ENCODE results near the gene ZNF100.

The ZNF100 gene

DNA sequence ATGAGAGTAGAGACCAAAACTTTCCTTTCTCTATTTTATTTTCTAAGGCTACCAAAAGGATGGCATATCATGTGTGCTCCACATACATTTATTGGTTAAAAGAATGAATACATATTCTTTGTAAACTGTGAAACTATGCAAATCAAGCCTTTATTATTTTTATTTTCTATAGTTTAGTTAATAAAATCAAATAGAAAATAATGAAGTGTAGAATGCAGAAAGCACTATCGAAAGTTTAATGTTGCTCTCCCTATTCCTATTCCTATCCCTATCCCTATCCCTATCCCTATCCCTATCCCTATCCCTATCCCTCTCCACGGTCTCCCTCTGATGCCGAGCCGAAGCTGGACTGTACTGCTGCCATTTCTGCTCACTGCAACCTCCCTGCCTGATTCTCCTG is 60.3 kb downstream of the ZNF100 start:
- no peak overlapping the region for H3K9ac ChIP-seq (ENCODE audit: low read depth in 1 of 2, low read length in 2 of 2)
- H3K27ac ChIP-seq (ENCODE audit: low read depth in 2 of 2, low read length in 2 of 2): no peak overlapping the region
- no peaks in the 10 kb centered on the region for H3K4me1 ChIP-seq (ENCODE audit: control insufficient read depth in 2 of 2, insufficient read depth in 2 of 2, low read length in 2 of 2)
- no peaks in the 10 kb centered on the region for H3K9me3 ChIP-seq (ENCODE audit: control insufficient read depth in 2 of 2, low read length in 2 of 2)
- H3K36me3 ChIP-seq (ENCODE audit: control insufficient read depth in 2 of 2, insufficient read depth in 2 of 2, low read length in 2 of 2): no peaks in the 10 kb centered on the region
- no peaks in the 10 kb centered on the region for H3K27me3 ChIP-seq (ENCODE audit: control insufficient read depth in 2 of 2, insufficient read depth in 2 of 2, low read length in 2 of 2)
- H3K4me3 ChIP-seq (ENCODE audit: low read length in 2 of 2): no peak overlapping the region

DNA sequence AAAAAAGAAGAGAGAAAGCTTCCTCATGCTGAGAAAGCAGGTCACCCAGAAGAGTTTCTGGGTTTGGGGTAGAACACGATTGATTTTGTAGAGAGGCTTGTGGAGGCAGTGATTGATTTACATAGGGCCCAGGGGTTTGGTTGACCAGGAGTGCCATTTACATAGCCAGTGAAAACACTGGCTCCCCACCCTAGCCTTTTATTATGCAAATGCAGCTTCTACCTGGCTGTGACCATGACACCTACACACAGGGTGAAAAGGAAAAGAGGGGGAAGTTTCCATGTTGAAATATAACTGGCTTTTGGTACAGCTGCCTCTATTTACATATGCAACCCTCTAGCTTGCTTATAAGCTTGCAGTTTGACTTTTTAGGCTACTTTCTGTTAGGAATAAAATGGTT is 62.0 kb downstream of the ZNF100 start:
- H3K4me1 ChIP-seq (ENCODE audit: control insufficient read depth in 2 of 2, insufficient read depth in 2 of 2, low read length in 2 of 2): no peaks in the 10 kb centered on the region
- H3K4me3 ChIP-seq (ENCODE audit: low read length in 2 of 2): no peak overlapping the region
- no peak overlapping the region for H3K27ac ChIP-seq (ENCODE audit: low read depth in 2 of 2, low read length in 2 of 2)
- no peak overlapping the region for H3K9ac ChIP-seq (ENCODE audit: low read depth in 1 of 2, low read length in 2 of 2)
- H3K9me3 ChIP-seq (ENCODE audit: control insufficient read depth in 2 of 2, low read length in 2 of 2): no peaks in the 10 kb centered on the region
- no peaks in the 10 kb centered on the region for H3K27me3 ChIP-seq (ENCODE audit: control insufficient read depth in 2 of 2, insufficient read depth in 2 of 2, low read length in 2 of 2)
- H3K36me3 ChIP-seq (ENCODE audit: control insufficient read depth in 2 of 2, insufficient read depth in 2 of 2, low read length in 2 of 2): no peaks in the 10 kb centered on the region

DNA sequence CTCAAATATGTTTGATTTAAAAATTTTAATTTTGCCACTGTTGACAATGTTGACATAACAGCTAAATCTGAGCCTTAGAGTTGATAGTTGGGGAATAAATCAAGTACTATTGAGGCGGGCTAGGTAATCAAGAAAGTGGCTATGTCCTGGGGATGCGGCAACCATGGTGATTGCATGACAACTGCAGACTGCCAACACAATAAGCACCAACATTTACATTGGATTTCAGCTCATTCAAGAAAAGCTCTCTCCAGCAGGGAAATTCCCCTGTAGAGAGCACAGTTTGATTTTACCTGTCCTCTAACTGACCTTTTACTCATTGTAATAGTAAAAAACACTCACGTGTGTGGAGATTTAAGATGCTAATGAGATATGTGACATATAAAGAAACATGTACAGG is 63.1 kb downstream of the ZNF100 start:
- Histone ChIP-seq H3K4me3 (ENCODE audit: low read length in 2 of 2) (no peak overlapping the region), H3K27me3 (ENCODE audit: control insufficient read depth in 2 of 2, insufficient read depth in 2 of 2, low read length in 2 of 2) (no peaks in the 10 kb centered on the region), H3K9me3 (ENCODE audit: control insufficient read depth in 2 of 2, low read length in 2 of 2) (no peaks in the 10 kb centered on the region), H3K9ac (ENCODE audit: low read depth in 1 of 2, low read length in 2 of 2) (no peak overlapping the region), H3K4me1 (ENCODE audit: control insufficient read depth in 2 of 2, insufficient read depth in 2 of 2, low read length in 2 of 2) (no peaks in the 10 kb centered on the region), H3K36me3 (ENCODE audit: control insufficient read depth in 2 of 2, insufficient read depth in 2 of 2, low read length in 2 of 2) (no peaks in the 10 kb centered on the region), H3K27ac (ENCODE audit: low read depth in 2 of 2, low read length in 2 of 2) (no peak overlapping the region)

DNA sequence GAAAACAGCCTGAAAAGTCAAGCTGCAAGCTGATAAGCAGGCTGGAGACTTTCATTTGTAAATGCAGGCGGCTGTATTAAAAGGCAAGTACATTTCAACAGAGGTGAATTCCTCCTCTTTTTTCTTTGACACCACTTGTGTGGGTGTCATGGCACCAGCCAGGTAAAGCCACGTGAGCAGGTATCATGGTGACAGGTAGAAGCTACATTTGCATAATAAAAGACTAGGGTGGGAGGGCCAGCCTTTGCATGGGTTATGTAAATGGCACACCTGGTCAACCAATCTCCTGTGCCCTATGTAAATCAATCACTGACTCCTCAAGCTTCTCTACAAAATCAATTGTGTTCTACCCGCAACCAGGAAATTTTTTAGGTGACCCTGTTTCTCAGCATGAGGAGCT is 68.2 kb downstream of the ZNF100 start:
- Histone ChIP-seq H3K36me3 (ENCODE audit: control insufficient read depth in 2 of 2, insufficient read depth in 2 of 2, low read length in 2 of 2) (no peaks in the 10 kb centered on the region), H3K4me3 (ENCODE audit: low read length in 2 of 2) (no peak overlapping the region), H3K27ac (ENCODE audit: low read depth in 2 of 2, low read length in 2 of 2) (no peak overlapping the region), H3K9ac (ENCODE audit: low read depth in 1 of 2, low read length in 2 of 2) (no peak overlapping the region), H3K27me3 (ENCODE audit: control insufficient read depth in 2 of 2, insufficient read depth in 2 of 2, low read length in 2 of 2) (no peaks in the 10 kb centered on the region), H3K9me3 (ENCODE audit: control insufficient read depth in 2 of 2, low read length in 2 of 2) (no peaks in the 10 kb centered on the region), H3K4me1 (ENCODE audit: control insufficient read depth in 2 of 2, insufficient read depth in 2 of 2, low read length in 2 of 2) (no peaks in the 10 kb centered on the region)

DNA sequence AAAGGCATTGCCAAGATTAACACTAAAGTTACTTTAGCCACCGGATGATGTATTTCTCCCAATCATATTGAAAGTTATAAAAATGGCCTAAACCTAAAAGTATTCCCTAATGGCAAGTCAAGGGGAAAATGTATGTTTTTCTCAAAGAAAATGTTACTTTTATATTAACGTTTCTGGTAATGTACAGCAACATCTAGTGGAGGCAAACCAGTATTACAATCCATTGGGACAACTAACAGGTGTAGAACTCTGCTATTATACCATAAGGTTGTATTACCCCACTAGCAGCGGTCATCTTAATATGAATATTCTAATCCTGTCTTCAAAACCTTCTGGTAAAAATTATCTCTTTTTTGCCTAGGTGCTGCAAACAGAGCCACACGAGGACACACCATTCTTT is 69.2 kb downstream of the ZNF100 start:
- no peak overlapping the region for H3K27ac ChIP-seq (ENCODE audit: low read depth in 2 of 2, low read length in 2 of 2)
- H3K36me3 ChIP-seq (ENCODE audit: control insufficient read depth in 2 of 2, insufficient read depth in 2 of 2, low read length in 2 of 2): no peaks in the 10 kb centered on the region
- H3K4me3 ChIP-seq (ENCODE audit: low read length in 2 of 2): no peak overlapping the region
- H3K9me3 ChIP-seq (ENCODE audit: control insufficient read depth in 2 of 2, low read length in 2 of 2): no peaks in the 10 kb centered on the region
- no peaks in the 10 kb centered on the region for H3K4me1 ChIP-seq (ENCODE audit: control insufficient read depth in 2 of 2, insufficient read depth in 2 of 2, low read length in 2 of 2)
- H3K27me3 ChIP-seq (ENCODE audit: control insufficient read depth in 2 of 2, insufficient read depth in 2 of 2, low read length in 2 of 2): no peaks in the 10 kb centered on the region
- no peak overlapping the region for H3K9ac ChIP-seq (ENCODE audit: low read depth in 1 of 2, low read length in 2 of 2)

DNA sequence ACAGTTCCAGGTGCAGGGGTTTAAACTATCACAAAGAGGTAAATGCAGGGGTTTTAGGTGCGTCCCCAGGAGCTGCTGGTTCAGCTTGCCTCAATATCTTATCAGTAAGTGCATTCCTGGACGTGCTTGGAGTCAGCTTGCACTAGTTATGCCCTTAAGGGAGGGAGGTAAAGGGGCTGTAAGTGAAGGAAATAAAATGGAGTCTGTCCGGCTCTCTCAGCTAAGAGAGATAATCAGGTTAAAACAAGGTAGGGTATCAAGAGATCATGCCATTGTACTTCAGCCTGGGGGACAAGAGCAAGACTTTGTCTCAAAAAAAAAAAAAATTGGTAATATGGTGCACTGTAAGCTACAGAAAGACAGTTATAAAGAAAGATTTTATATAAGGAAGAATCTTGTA is 69.7 kb downstream of the ZNF100 start:
- no peak overlapping the region for H3K4me3 ChIP-seq (ENCODE audit: low read length in 2 of 2)
- H3K27me3 ChIP-seq (ENCODE audit: control insufficient read depth in 2 of 2, insufficient read depth in 2 of 2, low read length in 2 of 2): no peaks in the 10 kb centered on the region
- no peak overlapping the region for H3K9ac ChIP-seq (ENCODE audit: low read depth in 1 of 2, low read length in 2 of 2)
- no peaks in the 10 kb centered on the region for H3K9me3 ChIP-seq (ENCODE audit: control insufficient read depth in 2 of 2, low read length in 2 of 2)
- no peaks in the 10 kb centered on the region for H3K36me3 ChIP-seq (ENCODE audit: control insufficient read depth in 2 of 2, insufficient read depth in 2 of 2, low read length in 2 of 2)
- H3K4me1 ChIP-seq (ENCODE audit: control insufficient read depth in 2 of 2, insufficient read depth in 2 of 2, low read length in 2 of 2): no peaks in the 10 kb centered on the region
- H3K27ac ChIP-seq (ENCODE audit: low read depth in 2 of 2, low read length in 2 of 2): no peak overlapping the region

DNA sequence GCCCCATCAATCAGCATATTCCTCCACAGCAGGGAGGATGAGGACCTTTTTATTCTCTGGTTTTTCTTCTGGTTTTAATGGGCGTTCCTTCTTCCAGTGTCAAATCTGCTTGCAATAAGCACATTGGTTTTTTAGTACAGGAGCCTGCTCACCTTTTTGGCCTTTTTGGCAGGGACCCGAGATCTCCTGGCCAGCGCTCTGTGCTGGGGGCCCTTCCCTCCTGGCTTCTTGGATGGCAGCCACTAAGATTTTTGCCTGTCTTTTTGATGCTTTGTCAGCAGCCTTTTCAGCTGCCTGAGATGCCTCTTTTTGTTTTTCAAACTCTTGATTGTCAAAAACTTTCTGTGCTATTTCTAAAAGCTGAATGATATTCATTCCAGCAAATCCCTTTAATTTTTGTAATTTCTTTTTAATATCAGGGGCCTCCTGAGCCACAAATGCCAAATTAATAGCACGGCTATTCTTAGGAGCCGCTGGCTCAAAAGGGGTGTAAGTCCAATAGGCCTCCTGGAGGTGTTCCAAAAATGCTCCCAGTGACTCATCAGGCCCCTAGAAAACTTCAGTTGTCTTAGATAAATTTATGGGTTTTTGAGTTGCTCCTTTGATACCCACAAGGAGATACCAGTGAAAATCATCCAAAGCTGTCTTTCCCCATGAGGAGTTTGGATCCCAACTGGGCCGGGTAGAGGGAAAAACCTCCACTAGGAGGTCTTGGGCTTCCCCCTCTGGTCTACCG is 73.0 kb downstream of the ZNF100 start:
- Histone ChIP-seq H3K27me3 (ENCODE audit: control insufficient read depth in 2 of 2, insufficient read depth in 2 of 2, low read length in 2 of 2) (no peaks in the 10 kb centered on the region), H3K4me3 (ENCODE audit: low read length in 2 of 2) (no peak overlapping the region), H3K27ac (ENCODE audit: low read depth in 2 of 2, low read length in 2 of 2) (no peak overlapping the region), H3K9ac (ENCODE audit: low read depth in 1 of 2, low read length in 2 of 2) (no peak overlapping the region), H3K9me3 (ENCODE audit: control insufficient read depth in 2 of 2, low read length in 2 of 2) (no peaks in the 10 kb centered on the region), H3K36me3 (ENCODE audit: control insufficient read depth in 2 of 2, insufficient read depth in 2 of 2, low read length in 2 of 2) (no peaks in the 10 kb centered on the region), H3K4me1 (ENCODE audit: control insufficient read depth in 2 of 2, insufficient read depth in 2 of 2, low read length in 2 of 2) (no peaks in the 10 kb centered on the region)

DNA sequence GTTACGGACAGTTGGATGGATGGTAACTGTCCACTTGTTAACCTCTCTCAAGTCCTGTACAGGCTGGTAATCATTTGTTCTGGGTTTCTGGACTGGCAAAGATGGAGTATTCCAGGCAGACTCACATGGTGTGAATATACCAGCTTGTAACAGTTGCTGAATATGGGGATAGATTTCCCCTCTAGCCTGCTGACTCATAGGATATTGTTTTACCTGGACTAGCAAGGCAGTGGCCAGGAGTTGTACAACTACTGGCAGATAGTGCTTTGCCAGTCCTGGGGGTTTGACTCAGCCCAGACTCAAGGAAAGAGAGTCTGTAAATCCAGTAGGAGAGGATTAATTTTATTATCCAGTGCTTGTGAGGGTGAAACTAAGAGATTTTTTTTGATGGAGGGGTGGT is 74.0 kb downstream of the ZNF100 start:
- no peak overlapping the region for H3K27ac ChIP-seq (ENCODE audit: low read depth in 2 of 2, low read length in 2 of 2)
- no peaks in the 10 kb centered on the region for H3K36me3 ChIP-seq (ENCODE audit: control insufficient read depth in 2 of 2, insufficient read depth in 2 of 2, low read length in 2 of 2)
- no peaks in the 10 kb centered on the region for H3K27me3 ChIP-seq (ENCODE audit: control insufficient read depth in 2 of 2, insufficient read depth in 2 of 2, low read length in 2 of 2)
- H3K4me1 ChIP-seq (ENCODE audit: control insufficient read depth in 2 of 2, insufficient read depth in 2 of 2, low read length in 2 of 2): no peaks in the 10 kb centered on the region
- no peak overlapping the region for H3K4me3 ChIP-seq (ENCODE audit: low read length in 2 of 2)
- H3K9me3 ChIP-seq (ENCODE audit: control insufficient read depth in 2 of 2, low read length in 2 of 2): no peaks in the 10 kb centered on the region
- no peak overlapping the region for H3K9ac ChIP-seq (ENCODE audit: low read depth in 1 of 2, low read length in 2 of 2)

DNA sequence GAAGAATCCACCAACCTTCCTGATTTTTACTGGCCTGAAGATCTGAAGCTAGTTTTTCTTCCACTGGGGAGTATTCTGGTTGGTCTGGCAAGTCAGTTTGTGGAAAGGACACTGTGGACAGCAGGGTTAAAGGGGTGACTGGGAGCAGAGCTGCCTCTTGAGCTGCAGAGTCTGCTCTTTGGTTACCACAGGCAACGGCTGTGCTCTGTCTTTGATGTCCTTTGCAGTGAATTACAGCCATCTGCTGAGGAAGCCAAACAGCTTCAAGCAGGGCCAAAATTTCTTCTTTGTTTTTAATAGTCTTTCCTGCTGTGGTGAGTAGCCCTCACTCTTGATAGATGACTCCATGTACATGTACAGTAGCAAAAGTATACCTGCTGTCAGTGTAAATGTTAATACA is 75.7 kb downstream of the ZNF100 start:
- no peak overlapping the region for H3K4me3 ChIP-seq (ENCODE audit: low read length in 2 of 2)
- no peak overlapping the region for H3K27ac ChIP-seq (ENCODE audit: low read depth in 2 of 2, low read length in 2 of 2)
- H3K36me3 ChIP-seq (ENCODE audit: control insufficient read depth in 2 of 2, insufficient read depth in 2 of 2, low read length in 2 of 2): no peaks in the 10 kb centered on the region
- H3K9me3 ChIP-seq (ENCODE audit: control insufficient read depth in 2 of 2, low read length in 2 of 2): no peaks in the 10 kb centered on the region
- H3K27me3 ChIP-seq (ENCODE audit: control insufficient read depth in 2 of 2, insufficient read depth in 2 of 2, low read length in 2 of 2): no peaks in the 10 kb centered on the region
- H3K4me1 ChIP-seq (ENCODE audit: control insufficient read depth in 2 of 2, insufficient read depth in 2 of 2, low read length in 2 of 2): no peaks in the 10 kb centered on the region
- H3K9ac ChIP-seq (ENCODE audit: low read depth in 1 of 2, low read length in 2 of 2): no peak overlapping the region

DNA sequence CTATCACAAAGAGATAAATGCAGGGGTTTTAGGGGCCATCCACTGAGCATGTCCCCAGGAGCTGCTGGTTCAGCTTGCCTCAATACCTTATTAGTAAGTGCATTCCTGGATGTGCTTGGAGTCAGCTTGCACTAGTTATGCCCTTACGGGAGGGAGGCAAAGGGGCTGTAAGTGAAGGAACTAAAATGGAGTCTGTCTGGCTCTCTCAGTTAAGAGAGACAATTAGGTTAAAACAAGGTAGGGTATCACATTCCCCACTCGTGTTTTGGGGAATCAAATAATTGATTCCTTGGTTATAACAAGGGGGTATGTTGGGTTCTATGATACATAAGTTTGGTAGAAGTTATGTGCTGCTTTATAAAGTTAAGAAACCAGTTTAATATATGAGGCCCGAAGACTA is 78.9 kb downstream of the ZNF100 start:
- H3K9ac ChIP-seq (ENCODE audit: low read depth in 1 of 2, low read length in 2 of 2): no peak overlapping the region
- no peak overlapping the region for H3K27ac ChIP-seq (ENCODE audit: low read depth in 2 of 2, low read length in 2 of 2)
- no peaks in the 10 kb centered on the region for H3K4me1 ChIP-seq (ENCODE audit: control insufficient read depth in 2 of 2, insufficient read depth in 2 of 2, low read length in 2 of 2)
- H3K27me3 ChIP-seq (ENCODE audit: control insufficient read depth in 2 of 2, insufficient read depth in 2 of 2, low read length in 2 of 2): no peaks in the 10 kb centered on the region
- no peak overlapping the region for H3K4me3 ChIP-seq (ENCODE audit: low read length in 2 of 2)
- H3K36me3 ChIP-seq (ENCODE audit: control insufficient read depth in 2 of 2, insufficient read depth in 2 of 2, low read length in 2 of 2): no peaks in the 10 kb centered on the region
- no peaks in the 10 kb centered on the region for H3K9me3 ChIP-seq (ENCODE audit: control insufficient read depth in 2 of 2, low read length in 2 of 2)

DNA sequence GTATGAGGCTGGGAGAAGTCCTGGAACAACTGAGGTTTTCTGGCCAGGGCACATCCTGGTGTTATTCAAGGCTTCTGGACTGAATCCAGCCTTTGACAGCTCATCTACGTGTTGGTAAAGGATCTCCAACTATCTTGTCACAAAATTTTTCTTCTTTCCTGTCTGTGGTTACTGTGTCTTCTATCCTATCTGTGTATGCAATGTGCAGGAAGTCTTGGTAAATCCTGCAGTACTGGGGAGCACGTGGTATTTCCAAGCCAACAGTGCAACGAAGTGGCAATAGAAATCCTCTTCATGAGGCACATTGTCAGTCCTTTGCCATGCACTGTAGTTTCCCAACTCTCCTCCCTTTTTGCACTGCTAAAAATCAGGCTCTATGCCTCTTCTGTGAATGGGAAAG is 86.7 kb downstream of the ZNF100 start:
- Histone ChIP-seq H3K9ac (ENCODE audit: low read depth in 1 of 2, low read length in 2 of 2) (no peak overlapping the region), H3K27ac (ENCODE audit: low read depth in 2 of 2, low read length in 2 of 2) (no peak overlapping the region), H3K36me3 (ENCODE audit: control insufficient read depth in 2 of 2, insufficient read depth in 2 of 2, low read length in 2 of 2) (no peaks in the 10 kb centered on the region), H3K4me3 (ENCODE audit: low read length in 2 of 2) (no peak overlapping the region), H3K4me1 (ENCODE audit: control insufficient read depth in 2 of 2, insufficient read depth in 2 of 2, low read length in 2 of 2) (no peaks in the 10 kb centered on the region), H3K9me3 (ENCODE audit: control insufficient read depth in 2 of 2, low read length in 2 of 2) (peaks cover 3 to 5% of the 10 kb centered on the region in 2 donors), H3K27me3 (ENCODE audit: control insufficient read depth in 2 of 2, insufficient read depth in 2 of 2, low read length in 2 of 2) (no peaks in the 10 kb centered on the region)
